GM18519 (cell line): ENCODE measurements around the gene LRP4.
"Not testable (repeated sequence)": the region's sequence is repeated elsewhere in the genome, so short reads cannot be mapped to it uniquely, and the experiment has no call there.

Experiments used
- ATAC-seq: cut with Tn5 transposase; IDR thresholded peaks from one replicate; pipeline ENCODE4 v1.9.1; 2021; ENCODE audit warnings: mild to moderate bottlenecking, moderate library complexity; ENCODE audit not compliant: unreplicated experiment, low FRiP score

LRP4 gene, protein sequence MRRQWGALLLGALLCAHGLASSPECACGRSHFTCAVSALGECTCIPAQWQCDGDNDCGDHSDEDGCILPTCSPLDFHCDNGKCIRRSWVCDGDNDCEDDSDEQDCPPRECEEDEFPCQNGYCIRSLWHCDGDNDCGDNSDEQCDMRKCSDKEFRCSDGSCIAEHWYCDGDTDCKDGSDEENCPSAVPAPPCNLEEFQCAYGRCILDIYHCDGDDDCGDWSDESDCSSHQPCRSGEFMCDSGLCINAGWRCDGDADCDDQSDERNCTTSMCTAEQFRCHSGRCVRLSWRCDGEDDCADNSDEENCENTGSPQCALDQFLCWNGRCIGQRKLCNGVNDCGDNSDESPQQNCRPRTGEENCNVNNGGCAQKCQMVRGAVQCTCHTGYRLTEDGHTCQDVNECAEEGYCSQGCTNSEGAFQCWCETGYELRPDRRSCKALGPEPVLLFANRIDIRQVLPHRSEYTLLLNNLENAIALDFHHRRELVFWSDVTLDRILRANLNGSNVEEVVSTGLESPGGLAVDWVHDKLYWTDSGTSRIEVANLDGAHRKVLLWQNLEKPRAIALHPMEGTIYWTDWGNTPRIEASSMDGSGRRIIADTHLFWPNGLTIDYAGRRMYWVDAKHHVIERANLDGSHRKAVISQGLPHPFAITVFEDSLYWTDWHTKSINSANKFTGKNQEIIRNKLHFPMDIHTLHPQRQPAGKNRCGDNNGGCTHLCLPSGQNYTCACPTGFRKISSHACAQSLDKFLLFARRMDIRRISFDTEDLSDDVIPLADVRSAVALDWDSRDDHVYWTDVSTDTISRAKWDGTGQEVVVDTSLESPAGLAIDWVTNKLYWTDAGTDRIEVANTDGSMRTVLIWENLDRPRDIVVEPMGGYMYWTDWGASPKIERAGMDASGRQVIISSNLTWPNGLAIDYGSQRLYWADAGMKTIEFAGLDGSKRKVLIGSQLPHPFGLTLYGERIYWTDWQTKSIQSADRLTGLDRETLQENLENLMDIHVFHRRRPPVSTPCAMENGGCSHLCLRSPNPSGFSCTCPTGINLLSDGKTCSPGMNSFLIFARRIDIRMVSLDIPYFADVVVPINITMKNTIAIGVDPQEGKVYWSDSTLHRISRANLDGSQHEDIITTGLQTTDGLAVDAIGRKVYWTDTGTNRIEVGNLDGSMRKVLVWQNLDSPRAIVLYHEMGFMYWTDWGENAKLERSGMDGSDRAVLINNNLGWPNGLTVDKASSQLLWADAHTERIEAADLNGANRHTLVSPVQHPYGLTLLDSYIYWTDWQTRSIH (N-terminal part only)

DNA sequence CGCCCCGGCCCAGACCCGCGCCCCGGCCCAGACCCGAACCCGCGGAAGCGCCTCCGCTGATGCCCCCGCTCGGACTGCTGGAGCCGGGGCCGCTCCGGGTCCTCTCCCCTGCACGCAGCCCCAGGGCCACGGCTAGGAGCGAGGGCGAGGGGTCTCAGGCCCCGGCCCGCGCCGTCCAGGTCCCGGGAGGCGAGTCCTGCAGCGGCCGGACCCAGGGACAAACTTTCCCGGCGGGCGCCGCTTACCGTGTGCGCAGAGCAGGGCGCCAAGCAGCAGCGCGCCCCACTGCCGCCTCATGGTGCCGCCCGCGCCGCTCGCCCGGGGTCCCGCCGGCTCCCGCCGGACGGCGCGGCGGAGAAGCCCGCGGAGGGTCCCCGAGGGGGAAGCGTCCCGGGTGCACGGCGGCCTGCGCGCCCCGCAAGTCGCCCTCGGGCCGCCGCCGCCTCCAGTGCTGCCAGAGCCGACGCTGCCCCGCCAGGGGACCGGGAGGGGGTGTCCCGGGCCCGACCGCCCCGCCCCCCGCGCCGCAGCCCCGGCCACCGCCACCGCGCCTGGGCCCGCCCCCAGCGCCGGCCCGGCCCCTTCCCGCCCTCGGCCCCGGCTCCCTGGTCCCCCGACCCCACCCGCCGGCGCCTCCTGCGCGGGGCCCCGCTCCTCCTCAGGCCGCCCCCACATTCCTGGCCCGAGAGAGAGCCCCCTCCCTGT is at the start of gene LRP4:
LRP4 (minus strand) TSS at position 468 of the 705 bp plus-strand sequence; CDS start at position 297, 171 bp downstream.
- no peak for ATAC-seq

- no peak for ATAC-seq
These were observed 49.6 kb upstream of the LRP4 start for GRCh38 chr11:46967962-46968361.

DNA sequence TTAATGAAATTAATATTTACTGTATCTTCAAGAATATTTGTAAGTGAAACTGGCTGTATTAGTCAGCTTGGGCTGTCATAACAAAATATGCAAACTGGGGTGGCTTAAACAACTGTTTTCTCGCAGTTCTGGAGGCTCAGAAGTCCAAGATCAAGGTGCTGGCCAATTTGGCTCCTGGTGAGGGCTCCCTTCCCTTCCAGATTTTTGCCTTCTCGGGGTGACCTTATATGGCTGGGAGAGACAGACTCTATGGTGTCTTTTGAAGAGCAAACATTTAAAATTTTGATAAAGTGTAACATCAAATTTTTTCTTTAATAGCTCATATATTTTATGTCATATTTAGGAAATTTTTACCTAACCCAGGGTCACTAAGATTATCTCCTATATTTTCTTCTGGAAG is 48.4 kb upstream of the LRP4 start:
- ATAC-seq, result no peak

GRCh38 chr11:46963844-46964243 is 45.5 kb upstream of the LRP4 start:
- no peak for ATAC-seq

- ATAC-seq, result not testable (repeated sequence)
These were observed 43.5 kb upstream of the LRP4 start for GRCh38 chr11:46961886-46962285.

- no peak for ATAC-seq
These were observed 42.7 kb upstream of the LRP4 start for GRCh38 chr11:46961041-46961440.

GRCh38 chr11:46958777-46959176 is 40.4 kb upstream of the LRP4 start:
- ATAC-seq, result no peak

GRCh38 chr11:46953093-46953492 is 34.7 kb upstream of the LRP4 start:
- no peak for ATAC-seq

DNA sequence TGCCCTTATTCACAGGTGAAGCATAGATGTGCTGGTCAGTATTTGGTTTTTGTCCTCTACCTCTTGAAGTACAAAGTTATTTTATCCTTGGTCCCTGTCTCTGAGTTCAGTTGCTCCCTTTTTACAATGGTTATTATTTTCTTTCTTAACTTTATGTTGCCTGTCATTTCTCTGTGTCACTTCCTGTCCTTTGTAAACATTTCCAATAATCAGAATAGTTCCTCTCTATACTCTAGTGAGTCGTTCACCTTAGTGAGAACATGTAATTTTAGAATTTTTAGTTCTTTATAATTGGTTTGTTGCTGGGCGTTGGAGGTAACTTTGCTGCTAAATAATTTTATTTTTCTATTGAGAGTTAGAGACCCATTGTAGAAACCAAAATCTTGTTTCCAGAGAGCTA is 34.2 kb upstream of the LRP4 start:
- no peak for ATAC-seq

DNA sequence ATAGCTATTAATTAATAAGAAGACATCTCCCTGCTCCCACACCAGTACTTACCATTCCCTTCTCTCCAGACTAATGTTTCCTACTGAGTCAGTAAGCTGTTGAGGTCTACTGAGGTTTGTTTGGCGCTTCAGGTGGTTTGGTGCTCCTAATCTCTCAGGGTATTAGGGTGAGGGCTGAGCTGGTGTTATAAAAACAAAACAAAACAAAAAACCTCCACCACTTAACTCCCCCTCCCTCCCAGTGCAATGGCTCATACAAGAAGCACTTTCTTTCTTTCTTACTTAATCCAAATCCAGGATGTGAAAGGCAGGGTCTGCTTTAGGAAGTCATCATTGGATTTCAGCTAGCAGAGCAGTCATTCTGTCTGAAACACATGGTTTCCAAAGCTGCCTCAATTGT is 33.5 kb upstream of the LRP4 start:
- ATAC-seq, result no peak

DNA sequence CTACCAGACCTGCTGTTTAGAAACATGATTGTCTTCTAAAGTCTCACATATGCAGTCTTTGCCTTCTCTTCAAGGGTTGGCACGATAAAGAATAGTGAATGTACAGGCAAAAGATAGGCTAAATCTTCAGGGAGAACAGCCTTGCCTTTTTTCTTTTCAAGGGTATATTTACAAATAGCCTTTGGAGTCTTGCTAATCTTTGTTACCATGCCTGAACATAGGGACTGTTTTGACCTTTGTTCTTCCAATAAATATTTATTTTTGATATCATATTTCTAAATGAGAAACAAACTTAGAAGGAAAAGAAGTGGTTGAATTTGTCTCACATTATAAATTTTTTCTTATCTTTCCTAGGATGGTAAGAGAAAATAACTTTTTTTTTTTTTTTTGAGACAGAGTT is 30.9 kb upstream of the LRP4 start:
- ATAC-seq, result no peak

DNA sequence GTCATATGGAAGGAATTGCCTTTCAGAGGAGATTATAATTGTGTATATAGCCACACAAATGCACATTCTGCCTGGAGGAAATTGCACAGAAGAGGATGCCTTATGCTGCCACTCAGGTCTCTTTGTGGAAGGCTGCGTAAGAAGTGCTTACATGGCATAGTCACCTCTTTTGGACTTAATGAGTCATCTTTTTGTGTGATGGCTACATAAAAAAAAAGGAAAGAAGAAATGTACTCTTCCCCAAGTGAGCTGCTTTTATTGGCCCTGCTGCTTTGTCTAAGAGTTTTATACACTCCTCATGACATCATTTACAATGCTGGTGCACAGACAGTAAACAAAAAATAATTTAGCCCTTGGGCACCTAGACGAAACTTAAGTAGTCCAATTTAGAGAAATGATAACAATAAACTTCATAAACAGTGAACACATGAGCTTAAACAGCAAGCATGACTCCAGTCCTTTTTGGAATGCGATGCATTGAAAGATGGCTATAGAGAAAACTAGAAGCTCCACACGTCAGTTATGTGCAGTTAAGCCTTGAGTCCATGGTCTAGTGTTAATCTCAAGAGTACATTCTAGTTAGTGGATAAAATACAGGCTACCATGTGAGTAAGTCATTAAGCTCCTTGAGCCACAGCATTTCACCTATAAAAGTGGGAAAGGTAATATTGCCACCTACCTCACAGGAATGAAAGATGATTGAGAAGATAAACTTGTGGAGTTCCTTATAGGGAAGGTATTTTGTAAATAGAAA is 30.2 kb upstream of the LRP4 start:
- ATAC-seq, result no peak

- ATAC-seq, result no peak
These were observed 29.2 kb upstream of the LRP4 start for GRCh38 chr11:46947399-46948077.

- ATAC-seq, result no peak
These were observed 26.2 kb upstream of the LRP4 start for GRCh38 chr11:46944356-46945075.

- ATAC-seq, result no peak
These were observed 23.8 kb upstream of the LRP4 start for GRCh38 chr11:46942172-46942571.

- ATAC-seq, result peak; percentile 77
These were observed 18.1 kb upstream of the LRP4 start, which contains the start of gene CSTPP1 for GRCh38 chr11:46936138-46937110. CSTPP1 (plus strand) TSS chr11:46936761; CDS start chr11:46936806, 45 bp downstream.

- no peak for ATAC-seq
These were observed 11.7 kb upstream of the LRP4 start for GRCh38 chr11:46930089-46930488.
